NCI-H2227 (cell line): ENCODE results near the gene RB1.
A peak's percentile ranks its signal among the peaks of the same experiment; 100 is the strongest.

Source experiments
- DNase-seq: peaks from one replicate; lab custom pipeline; 2025; ENCODE audit not compliant: unreplicated experiment; lab: John Stamatoyannopoulos, UW

RB1 gene

DNA sequence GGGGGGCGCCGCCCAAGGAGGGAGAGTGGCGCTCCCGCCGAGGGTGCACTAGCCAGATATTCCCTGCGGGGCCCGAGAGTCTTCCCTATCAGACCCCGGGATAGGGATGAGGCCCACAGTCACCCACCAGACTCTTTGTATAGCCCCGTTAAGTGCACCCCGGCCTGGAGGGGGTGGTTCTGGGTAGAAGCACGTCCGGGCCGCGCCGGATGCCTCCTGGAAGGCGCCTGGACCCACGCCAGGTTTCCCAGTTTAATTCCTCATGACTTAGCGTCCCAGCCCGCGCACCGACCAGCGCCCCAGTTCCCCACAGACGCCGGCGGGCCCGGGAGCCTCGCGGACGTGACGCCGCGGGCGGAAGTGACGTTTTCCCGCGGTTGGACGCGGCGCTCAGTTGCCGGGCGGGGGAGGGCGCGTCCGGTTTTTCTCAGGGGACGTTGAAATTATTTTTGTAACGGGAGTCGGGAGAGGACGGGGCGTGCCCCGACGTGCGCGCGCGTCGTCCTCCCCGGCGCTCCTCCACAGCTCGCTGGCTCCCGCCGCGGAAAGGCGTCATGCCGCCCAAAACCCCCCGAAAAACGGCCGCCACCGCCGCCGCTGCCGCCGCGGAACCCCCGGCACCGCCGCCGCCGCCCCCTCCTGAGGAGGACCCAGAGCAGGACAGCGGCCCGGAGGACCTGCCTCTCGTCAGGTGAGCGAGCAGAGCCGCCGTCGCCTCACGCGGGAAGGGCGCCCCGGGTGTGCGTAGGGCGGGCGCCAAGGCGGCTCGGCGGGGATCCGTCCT, at the start of gene RB1:
RB1 (plus strand) TSS at position 393 of the 784 bp plus-strand sequence; CDS start at position 555, 162 bp downstream.
- peak; percentile 92 for DNase-seq

GRCh38 chr13:48253849-48254248, 49.7 kb upstream of the RB1 start:
- DNase-seq: no peak

DNA sequence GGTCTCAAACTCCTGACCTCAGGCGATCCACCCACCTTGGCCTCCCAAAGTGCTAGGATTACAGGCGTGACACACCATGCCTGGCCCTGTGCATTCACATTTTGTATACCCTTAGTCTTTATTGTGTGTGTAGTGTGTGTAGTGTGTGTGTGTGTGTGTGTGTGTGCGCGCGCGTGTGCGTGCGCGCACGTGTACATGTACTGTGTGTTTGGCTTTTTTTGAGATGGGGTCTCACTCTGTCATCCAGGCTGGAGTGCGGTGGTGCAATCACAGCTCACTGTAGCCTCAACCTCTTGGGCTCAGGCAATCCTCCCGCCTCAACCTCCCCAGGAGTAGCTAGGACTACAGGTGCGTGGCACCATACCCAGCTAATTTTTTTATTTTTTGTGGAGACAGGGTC, 48.5 kb upstream of the RB1 start:
- DNase-seq: no peak

DNA sequence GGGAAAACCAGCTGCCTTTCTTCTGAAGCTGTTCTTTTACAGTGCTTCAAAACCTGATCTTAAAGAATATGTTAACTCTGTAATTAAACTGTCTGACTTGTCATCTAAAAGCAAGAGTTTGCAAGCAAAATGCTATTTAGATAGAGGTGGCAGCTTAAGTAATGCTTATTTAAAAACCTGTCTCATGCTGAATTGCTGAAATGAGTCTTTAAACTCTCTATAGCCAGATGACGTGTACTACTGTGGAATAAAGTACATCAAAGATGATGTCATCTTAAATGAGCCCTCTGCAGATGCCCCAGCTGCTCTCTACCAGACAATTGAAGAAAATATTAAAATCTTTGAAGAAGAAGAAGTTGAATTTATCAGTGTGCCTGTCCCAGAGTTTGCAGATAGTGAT, 47.6 kb upstream of the RB1 start:
- peak; percentile 4 for DNase-seq

GRCh38 chr13:48258002-48258401, 45.5 kb upstream of the RB1 start:
- DNase-seq: no peak

- no peak for DNase-seq
Observed at GRCh38 chr13:48258430-48258829, 45.1 kb upstream of the RB1 start.

GRCh38 chr13:48260970-48261369, 42.6 kb upstream of the RB1 start:
- no peak for DNase-seq

DNA sequence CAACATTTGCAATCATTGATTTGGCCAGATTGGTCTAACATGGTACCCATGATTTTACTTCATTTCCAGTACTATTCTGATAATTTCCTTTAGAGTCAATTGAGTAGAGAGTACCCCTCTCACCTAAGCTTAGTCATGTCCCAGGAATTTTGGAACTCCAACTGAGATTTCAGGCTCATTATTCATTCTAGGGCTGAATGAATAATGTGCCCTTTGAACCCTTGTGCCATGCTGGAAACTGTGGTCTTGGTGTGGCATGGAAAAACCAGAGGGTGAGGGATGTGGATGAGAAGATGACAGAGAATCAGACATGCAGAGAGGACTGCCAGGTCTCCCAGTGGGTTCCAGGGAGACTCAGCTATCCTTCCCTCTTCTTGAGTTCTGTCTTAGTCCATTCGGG, 40.4 kb upstream of the RB1 start:
- no peak for DNase-seq

DNA sequence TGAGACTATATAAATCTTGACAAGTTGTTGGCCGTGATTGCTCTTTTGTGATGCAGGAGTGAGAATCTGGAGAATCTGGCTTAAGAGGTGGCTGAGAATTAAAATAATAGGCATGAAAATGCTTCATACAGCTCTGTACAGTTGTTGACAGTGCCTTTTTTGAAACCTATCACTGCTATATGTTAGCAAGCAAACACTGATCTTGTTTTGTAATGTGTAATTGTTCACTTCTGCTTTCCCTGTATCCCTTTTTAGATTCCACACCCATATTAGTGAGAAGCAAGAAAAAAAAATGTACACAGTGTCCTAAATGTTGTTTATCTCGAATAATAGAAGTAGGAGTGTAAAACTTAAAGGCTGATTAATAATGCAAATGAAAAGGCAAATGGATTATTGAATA, 39.5 kb upstream of the RB1 start:
- no peak for DNase-seq

- no peak for DNase-seq
Observed at GRCh38 chr13:48265217-48265815, 38.2 kb upstream of the RB1 start.

DNA sequence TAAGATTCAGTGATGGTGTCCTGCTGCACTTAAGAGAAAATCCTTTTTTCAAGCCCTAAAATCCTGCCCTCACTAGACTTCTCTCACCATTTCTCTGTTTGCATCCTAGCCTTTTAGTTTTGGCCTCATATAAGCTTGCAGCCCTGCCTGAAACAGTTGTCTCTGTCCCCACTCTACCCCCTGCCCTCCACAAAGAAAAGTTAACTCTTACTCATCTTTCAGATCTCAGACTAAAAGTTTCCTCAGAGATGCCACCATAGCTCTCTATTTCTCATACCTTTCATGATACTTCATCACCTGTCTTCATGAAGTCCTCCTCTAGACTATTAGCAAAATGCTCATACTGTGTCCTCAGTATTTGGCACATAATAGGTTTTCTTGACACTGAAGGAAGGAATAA, 37.4 kb upstream of the RB1 start:
- DNase-seq: no peak

GRCh38 chr13:48266701-48267639, 36.6 kb upstream of the RB1 start:
- DNase-seq: peak; percentile 77

- no peak for DNase-seq
Observed at GRCh38 chr13:48268019-48268418, 35.5 kb upstream of the RB1 start.

GRCh38 chr13:48273346-48273745, 30.2 kb upstream of the RB1 start:
- DNase-seq: no peak

- DNase-seq: no peak
Observed at GRCh38 chr13:48275507-48275906, 28.0 kb upstream of the RB1 start.

DNA sequence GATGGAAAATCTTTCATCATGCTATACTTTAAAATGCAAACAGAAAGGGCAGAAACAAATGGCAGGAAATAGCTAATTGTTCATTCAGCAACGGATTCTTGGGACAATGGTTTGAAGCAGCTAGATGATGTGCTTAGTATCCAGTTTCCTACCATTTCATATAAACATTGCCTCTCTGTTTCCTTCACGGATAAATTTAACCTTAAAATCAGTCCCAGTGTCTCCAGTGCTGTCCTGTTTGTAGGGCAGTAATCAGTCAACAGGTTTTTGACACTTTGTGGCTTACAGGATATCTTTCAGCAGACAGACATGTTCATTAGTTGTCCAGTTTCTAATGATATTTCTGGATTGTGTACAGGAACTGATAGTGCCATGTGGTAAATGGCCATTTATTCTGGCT, 24.7 kb upstream of the RB1 start:
- DNase-seq: no peak

DNA sequence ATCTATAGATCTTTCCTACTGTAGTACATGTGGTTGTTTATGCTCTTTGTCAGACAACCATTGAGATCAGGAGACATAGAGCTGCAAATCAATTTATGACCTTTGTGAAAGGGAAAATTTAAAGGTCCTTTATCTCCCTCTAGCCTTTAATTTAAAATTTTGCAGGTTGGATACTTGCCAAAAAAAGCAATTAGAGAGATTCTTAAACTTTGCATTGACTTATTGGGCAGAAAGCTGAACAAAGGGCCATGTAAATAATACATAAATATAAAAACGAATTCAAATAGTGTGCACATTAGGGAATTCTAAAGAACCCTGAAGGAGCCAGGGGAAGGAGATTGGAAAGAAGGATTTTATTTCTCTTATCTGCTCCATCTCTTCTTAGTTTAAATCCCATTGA, 22.0 kb upstream of the RB1 start:
- DNase-seq: peak; percentile 29

DNA sequence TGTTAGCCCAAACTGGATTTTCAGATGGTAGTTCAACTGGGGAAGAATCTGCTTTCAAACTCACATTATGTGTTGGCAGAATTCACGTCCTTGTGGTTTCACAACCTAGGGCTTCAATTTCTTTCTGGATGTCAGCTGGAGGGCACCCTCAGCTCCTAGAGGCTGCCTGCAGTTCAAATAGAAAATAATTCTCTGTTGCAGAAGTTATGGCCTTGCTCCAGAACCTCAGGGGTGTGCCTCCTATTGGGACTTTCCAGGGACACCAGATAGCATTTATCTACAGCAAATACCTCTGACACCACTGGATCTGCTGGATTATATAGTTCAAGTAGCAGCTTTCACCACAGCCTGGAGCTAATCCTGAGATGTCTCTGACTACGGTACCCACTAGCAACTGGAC, 11.8 kb upstream of the RB1 start:
- no peak for DNase-seq

GRCh38 chr13:48292650-48293049, 10.9 kb upstream of the RB1 start:
- DNase-seq: no peak

DNA sequence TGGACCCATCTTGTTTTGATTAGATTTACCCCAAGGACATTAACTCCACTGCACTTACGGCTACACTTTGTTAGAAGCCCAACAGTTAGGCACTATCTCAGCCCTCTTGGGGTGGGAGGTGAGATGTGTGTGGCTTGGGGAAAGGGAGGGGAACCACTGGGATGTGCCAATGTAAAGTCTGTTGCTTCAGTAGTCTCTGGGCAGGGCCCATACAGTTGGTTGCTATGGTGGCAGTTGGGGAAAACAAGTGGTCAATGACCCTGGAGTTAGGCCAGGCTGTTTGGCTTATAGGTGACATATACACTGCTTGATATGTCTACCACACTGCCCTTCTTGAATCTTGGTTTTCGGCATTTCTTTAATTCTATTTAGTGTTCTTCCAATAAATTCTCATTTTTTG, 8.9 kb upstream of the RB1 start:
- DNase-seq: no peak

GRCh38 chr13:48295271-48295670, 8.3 kb upstream of the RB1 start:
- DNase-seq: no peak

- no peak for DNase-seq
Observed at GRCh38 chr13:48296528-48296927, 7.0 kb upstream of the RB1 start.
